H1 (cell line): Measurements from ENCODE around the gene WDR43. TPM values are rescaled to one million over a fixed set of nuclear protein-coding genes. Genes with fewer than 3 reads are reported as not detected.

ENCODE experiments used
- CTCF ChIA-PET: fragments of 300-600 bp; sonication (Branson Sonifier 250); formaldehyde crosslinking; loops from one replicate; lab custom pipeline; 2021; ENCODE audit not compliant: partially characterized antibody; lab: Charles Lee
- POLR2A ChIA-PET: fragments of 300-600 bp; sonication (Branson Sonifier 250); formaldehyde crosslinking; loops from one replicate; lab custom pipeline; 2021; ENCODE audit warnings: inconsistent platforms; ENCODE audit not compliant: partially characterized antibody; lab: Charles Lee
- DNase-seq, 2 experiments: peaks; one replicate each; pipeline versions ENCODE4 v3.0.0 to v3.0.0-alpha.2; 2010 to 2022; ENCODE audit warnings: low spot score in 2 of 2, low read depth in 1 of 2, mixed read lengths in 1 of 2
- FAIRE-seq: peaks from 2 replicates; lab custom pipeline; 2011; peaks lifted over from hg19 to GRCh38; lab: Jason Lieb, UNC
- H2AFZ ChIP-seq: 2 replicates; pipeline ENCODE4 v1.8.1; 2012; ENCODE audit warnings: low read length, inconsistent platforms
- H2AK5ac ChIP-seq: 2 replicates; pipeline ENCODE4 v1.6.1; 2013; ENCODE audit warnings: low read depth, low read length
- H2BK120ac ChIP-seq: replicated peaks from 2 replicates; pipeline ENCODE3; 2013; ENCODE audit warnings: low read depth, low read length, inconsistent platforms
- H2BK12ac ChIP-seq: 2 replicates; pipeline ENCODE4 v1.6.1; 2013; ENCODE audit warnings: low read depth, low read length
- H2BK15ac ChIP-seq: 2 replicates; pipeline ENCODE4 v1.6.1; 2013; ENCODE audit warnings: low read length
- H2BK20ac ChIP-seq: 2 replicates; pipeline ENCODE4 v1.6.1; 2013; ENCODE audit warnings: low read length
- H2BK5ac ChIP-seq: 2 replicates; pipeline ENCODE4 v1.6.1; 2013; ENCODE audit warnings: low read depth, low read length
- H3K14ac ChIP-seq: 2 replicates; pipeline ENCODE4 v1.6.1; 2013; ENCODE audit warnings: inconsistent platforms; ENCODE audit not compliant: insufficient read length
- H3K18ac ChIP-seq: 2 replicates; pipeline ENCODE4 v1.6.1; 2013; ENCODE audit warnings: low read length; ENCODE audit errors: extremely low read depth
- H3K23ac ChIP-seq: 2 replicates; pipeline ENCODE4 v1.6.1; 2013; ENCODE audit warnings: inconsistent platforms; ENCODE audit not compliant: insufficient read length
- H3K23me2 ChIP-seq: 2 replicates; pipeline ENCODE4 v1.6.1; 2013; ENCODE audit warnings: low read depth, low read length
- H3K27ac ChIP-seq: 2 replicates; pipeline ENCODE4 v1.6.1; 2011; ENCODE audit warnings: low read depth, low read length, inconsistent platforms
- H3K27me3 ChIP-seq, 4 experiments: replicated peaks in 1 of 4; 1 replicate in 1 of 4; 2 replicates in 3 of 4; pipeline versions ENCODE4 v1.6.1 to v1.8.1; 2011 to 2013; ENCODE audit warnings: low read length in 3 of 4, mild to moderate bottlenecking in 3 of 4, inconsistent platforms in 2 of 4, mixed read lengths in 2 of 4, moderate library complexity in 1 of 4; ENCODE audit not compliant: control insufficient read depth in 3 of 4, insufficient read depth in 3 of 4; ENCODE audit errors: extremely low read depth in 1 of 4
- H3K36me3 ChIP-seq, 4 experiments: 2 replicates each; pipeline versions ENCODE4 v1.6.1 to v1.8.1; 2011 to 2013; ENCODE audit warnings: mild to moderate bottlenecking in 4 of 4, low read length in 3 of 4, moderate library complexity in 2 of 4, control low read depth in 1 of 4, inconsistent platforms in 1 of 4; ENCODE audit not compliant: insufficient read depth in 4 of 4, control insufficient read depth in 2 of 4
- H3K4ac ChIP-seq: replicated peaks from 2 replicates; pipeline ENCODE3; 2013; ENCODE audit warnings: low read length, low read depth, mixed read lengths, inconsistent platforms; ENCODE audit not compliant: insufficient read length
- H3K4me1 ChIP-seq, 4 experiments: replicated peaks in 1 of 4; 1 replicate in 1 of 4; 2 replicates in 3 of 4; pipeline versions ENCODE4 v1.6.1 to v1.8.1; 2011 to 2013; ENCODE audit warnings: low read length in 3 of 4, inconsistent platforms in 2 of 4, mixed read lengths in 1 of 4; ENCODE audit not compliant: insufficient read depth in 4 of 4, control insufficient read depth in 3 of 4
- H3K4me2 ChIP-seq, 2 experiments: 2 replicates each; pipeline versions ENCODE4 v1.6.1 to v1.8.1; 2011 to 2013; ENCODE audit warnings: low read depth in 2 of 2, low read length in 2 of 2, control low read depth in 1 of 2, inconsistent platforms in 1 of 2, mild to moderate bottlenecking in 1 of 2; ENCODE audit not compliant: insufficient read depth in 1 of 2
- H3K4me3 ChIP-seq, 4 experiments: fragments of 200-600, 300-600 bp in 1 of 4; sonication (generic), shearing (Covaris generic), sonication (Bioruptor Twin) in 1 of 4; 2 replicates each; pipeline versions ENCODE4 v1.5.1 to v1.8.1; 2011 to 2016; ENCODE audit warnings: low read length in 4 of 4, low read depth in 3 of 4, control low read depth in 2 of 4, inconsistent platforms in 2 of 4, mild to moderate bottlenecking in 2 of 4, mixed read lengths in 1 of 4, moderate library complexity in 1 of 4; ENCODE audit not compliant: insufficient read depth in 2 of 4; ENCODE audit errors: extremely low read depth in 1 of 4
- H3K56ac ChIP-seq: replicated peaks from 2 replicates; pipeline ENCODE3; 2013; ENCODE audit warnings: low read depth, mild to moderate bottlenecking, mixed read lengths, low read length, inconsistent platforms; ENCODE audit not compliant: insufficient read length
- H3K79me1 ChIP-seq: 2 replicates; pipeline ENCODE4 v1.6.1; 2013; ENCODE audit warnings: low read depth, low read length, control low read depth
- H3K79me2 ChIP-seq, 2 experiments: 2 replicates each; pipeline versions ENCODE4 v1.6.1 to v1.8.1; 2012 to 2013; ENCODE audit warnings: low read length in 2 of 2, mild to moderate bottlenecking in 2 of 2, inconsistent platforms in 1 of 2; ENCODE audit not compliant: insufficient read depth in 2 of 2, control insufficient read depth in 1 of 2
- H3K9ac ChIP-seq, 4 experiments: replicated peaks in 1 of 4; 1 replicate in 1 of 4; 2 replicates in 3 of 4; pipeline versions ENCODE4 v1.6.1 to v1.8.1; 2011 to 2013; ENCODE audit warnings: low read depth in 3 of 4, low read length in 3 of 4, control low read depth in 2 of 4, mild to moderate bottlenecking in 2 of 4, moderate library complexity in 2 of 4, inconsistent platforms in 1 of 4; ENCODE audit errors: extremely low read depth in 1 of 4
- H3K9me3 ChIP-seq, 2 experiments: 2 replicates each; pipeline versions ENCODE4 v1.6.1 to v1.8.1; 2012 to 2013; ENCODE audit warnings: mild to moderate bottlenecking in 2 of 2, moderate library complexity in 2 of 2, control low read depth in 1 of 2, inconsistent platforms in 1 of 2, low read depth in 1 of 2, low read length in 1 of 2, mixed read lengths in 1 of 2; ENCODE audit not compliant: insufficient read depth in 2 of 2
- H4K20me1 ChIP-seq, 2 experiments: replicated peaks in 1 of 2; 2 replicates each; pipeline versions ENCODE3 to v1.8.1; 2011 to 2013; ENCODE audit warnings: inconsistent platforms in 2 of 2, low read length in 2 of 2, mild to moderate bottlenecking in 1 of 2; ENCODE audit not compliant: insufficient read depth in 2 of 2, control insufficient read depth in 1 of 2
- H4K5ac ChIP-seq: 2 replicates; pipeline ENCODE4 v1.6.1; 2013; ENCODE audit warnings: low read length, low read depth, mixed read lengths, inconsistent platforms; ENCODE audit not compliant: insufficient read length
- H4K8ac ChIP-seq: 2 replicates; pipeline ENCODE4 v1.8.0; 2013; ENCODE audit warnings: mild to moderate bottlenecking, moderate library complexity, low read length, inconsistent platforms; ENCODE audit not compliant: insufficient read depth; ENCODE audit errors: extremely low read depth
- H4K91ac ChIP-seq: replicated peaks from 2 replicates; pipeline ENCODE3; 2013; ENCODE audit warnings: low read length, mixed read lengths, inconsistent platforms; ENCODE audit not compliant: insufficient read length
- POLR2AphosphoS5 ChIP-seq: IDR thresholded peaks from 2 replicates; pipeline ENCODE4 v1.6.1; 2011; ENCODE audit warnings: low read depth, low read length
- RBBP5 ChIP-seq: IDR thresholded peaks from 2 replicates; pipeline ENCODE4 v1.7.1; 2012; ENCODE audit warnings: low read depth, mild to moderate bottlenecking, inconsistent platforms, low read length, moderate library complexity, borderline replicate concordance
- WGBS, 2 experiments: shearing (Covaris generic) in 1 of 2; methylation state at CpG; one replicate each; pipeline versions ENCODE4 v1.1.6 to v1.1.7; 2013 to 2015; ENCODE audit warnings: low lambda C conversion rate in 2 of 2, mixed read lengths in 2 of 2, inconsistent platforms in 1 of 2, low coverage in 1 of 2, missing lambda C conversion rate in 1 of 2; ENCODE audit not compliant: insufficient replicate concordance in 2 of 2, insufficient coverage in 1 of 2, insufficient read length in 1 of 2; ENCODE audit errors: extremely low coverage in 1 of 2, missing lambda C conversion rate in 1 of 2; 5-methylcytosine and 5-hydroxymethylcytosine counted together
- polyA plus RNA-seq, 7 experiments: library from polyadenylated mRNA; depleted of rRNA in 3 of 7; stranded (reverse) in 5 of 7; unstranded in 2 of 7; fragments of >200 nt in 5 of 7; fragments of 200-250 nt in 2 of 7; gene quantifications; 1 replicate in 5 of 7; 2 replicates in 1 of 7; 4 replicates in 1 of 7; pipeline versions ENCODE4 v1.2.1 to v1.2.3, GENCODE V29; 2011 to 2013; ENCODE audit warnings: missing spikeins in 2 of 7, mixed read lengths in 2 of 7
- total RNA-seq: library from RNA; stranded (reverse); fragmentation: NEBNext Ultra II Directional; extraction: Animal tissue kit (Norgen Biotek cat#: 25700); gene quantifications from 2 replicates; pipeline ENCODE4 v1.2.1, GENCODE V29; 2021

WDR43 gene
- total and polyA plus RNA-seq, 2 of the 8 experiments (the other 6 are each of a cell fraction or from before 2014, with no cell fraction given), result 57.8 to 142 TPM

DNA sequence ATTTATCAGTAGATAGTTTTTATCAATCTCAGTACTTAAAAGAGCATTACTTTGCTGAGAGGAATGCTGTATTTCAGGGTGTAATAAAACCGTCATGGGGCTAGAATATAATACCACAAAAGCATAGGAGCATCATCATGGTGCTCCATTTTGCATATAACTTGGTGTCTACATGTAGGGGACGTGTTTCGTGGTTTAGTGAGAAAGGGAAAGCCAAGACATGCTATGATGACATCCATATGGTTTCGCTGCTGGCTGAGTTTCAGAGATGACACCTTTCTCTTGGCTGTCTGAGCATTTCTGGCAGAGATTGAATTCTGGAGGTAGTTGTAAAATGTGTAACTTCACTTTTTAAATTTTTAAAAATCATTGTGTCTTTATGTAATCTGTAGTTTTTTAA lies 32.4 kb downstream of the WDR43 start:
- Histone ChIP-seq H3K9ac (no peak overlapping the region), H3K4me3 (no peak overlapping the region), H4K5ac (no peak overlapping the region), H3K23ac (no peak overlapping the region), H3K79me2 (peaks cover 0 to 53% of the 10 kb centered on the region in 2 experiments; a peak in 2 of 4 replicates), H3K14ac (no peak overlapping the region), H4K20me1 (peaks cover 8 to 9% of the 10 kb centered on the region in 2 experiments), H4K8ac (no peak overlapping the region), H3K36me3 (peaks cover 9 to 94% (median 74%) of the 10 kb centered on the region in 4 experiments; a peak in 7 of 8 replicates), H4K91ac (no peak overlapping the region), H3K4ac (no peak overlapping the region), H3K27me3 (no peaks in the 10 kb centered on the region), H3K18ac (no peak overlapping the region), H2BK120ac (no peak overlapping the region), H3K9me3 (no peaks in the 10 kb centered on the region), H2AK5ac (no peak overlapping the region), H3K56ac (no peak overlapping the region), H3K27ac (no peak overlapping the region), H3K79me1 (peaks cover 4% of the 10 kb centered on the region; the same call in 1 of the 2 replicates), H2BK12ac (no peak overlapping the region), H3K4me1 (no peaks in the 10 kb centered on the region), H3K4me2 (no peak overlapping the region), H2BK20ac (no peak overlapping the region), H2BK15ac (no peak overlapping the region), H3K23me2 (no peaks in the 10 kb centered on the region), H2BK5ac (no peak overlapping the region), H2AFZ (no peak overlapping the region)
- CTCF ChIA-PET, result no interaction called here
- FAIRE-seq (no peak), DNase-seq (no peak)
- TF ChIP-seq RBBP5 (no peak), POLR2AphosphoS5 (peak; percentile 57; the same call in 1 of the 2 replicates)
- 95% methylated on average over 4 of the region's 4 CpGs; no CpG with 5 or more reads in 1 of the 2 experiments for WGBS, 2 experiments
- POLR2A ChIA-PET, result interaction anchor here (1.9 kb wide), 1 partner anchor 31 kb away, joined by 7 read pairs; no protein-coding TSS in a partner anchor
